Panc1 (cell line): ENCODE measurements around the gene STPG1. TPM values are rescaled to one million over a fixed set of nuclear protein-coding genes. Genes with fewer than 3 reads are reported as not detected.

Experiments
- ATAC-seq: fragments of 200-7000 bp; cut with Tn5 transposase; 2 replicates; pipeline ENCODE4 v1.9.1; 2020; ENCODE audit warnings: mild to moderate bottlenecking, moderate library complexity
- BruUV-seq: library from RNA; stranded (reverse); fragments of 400-500 nt; replicated peaks from 2 replicates; lab custom pipeline; 2021; lab: Mats Ljungman, UMichigan
- CTCF ChIA-PET: fragments of 300-600 bp; sonication (Branson Sonifier 250); formaldehyde crosslinking; loops from one replicate; lab custom pipeline; 2022; ENCODE audit warnings: antibody characterized with exemption; lab: Charles Lee
- POLR2A ChIA-PET: fragments of 300-600 bp; sonication (Branson Sonifier 250); formaldehyde crosslinking; loops from one replicate; lab custom pipeline; 2022; ENCODE audit warnings: antibody characterized with exemption; lab: Charles Lee
- DNase-seq: peaks from one replicate; pipeline ENCODE4 v3.0.0-alpha.2; 2010; ENCODE audit warnings: low read depth, low spot score
- H3K27ac ChIP-seq: 2 replicates; pipeline ENCODE4 v1.5.1; 2011; ENCODE audit warnings: mild to moderate bottlenecking, low read length, inconsistent platforms
- H3K27me3 ChIP-seq: fragments of 200-500 bp; sonication (Bioruptor generic); 2 replicates; pipeline ENCODE4 v1.6.0; 2014; ENCODE audit warnings: low read length, inconsistent platforms; ENCODE audit not compliant: control insufficient read depth, insufficient read depth
- H3K36me3 ChIP-seq: fragments of 200-500 bp; sonication (Bioruptor generic); 2 replicates; pipeline ENCODE4 v1.5.1; 2014; ENCODE audit warnings: inconsistent platforms, mild to moderate bottlenecking, low read length, moderate library complexity; ENCODE audit not compliant: control insufficient read depth, insufficient read depth
- H3K4me1 ChIP-seq: 2 replicates; pipeline ENCODE4 v1.5.1; 2011; ENCODE audit warnings: inconsistent platforms, mild to moderate bottlenecking, low read length, moderate library complexity; ENCODE audit not compliant: control insufficient read depth, insufficient read depth
- H3K4me3 ChIP-seq, 2 experiments: 2 replicates each; pipeline ENCODE4 v1.5.1; 2011 to 2012; ENCODE audit warnings: low read depth in 2 of 2, low read length in 2 of 2, mild to moderate bottlenecking in 2 of 2, inconsistent platforms in 1 of 2, moderate library complexity in 1 of 2
- H3K9me3 ChIP-seq: fragments of 200-500 bp; sonication (Bioruptor generic); 2 replicates; pipeline ENCODE4 v1.5.1; 2014; ENCODE audit warnings: low read depth, mild to moderate bottlenecking, inconsistent platforms, low read length, moderate library complexity; ENCODE audit not compliant: control insufficient read depth, insufficient read depth
- CTCF ChIP-seq: fragments of 450-650 bp; IDR thresholded peaks from 2 replicates; pipeline ENCODE4 v1.5.1; 2017; ENCODE audit warnings: mild to moderate bottlenecking
- POLR2AphosphoS5 ChIP-seq: IDR thresholded peaks from 2 replicates; pipeline ENCODE4 v1.6.1; 2012; ENCODE audit warnings: mild to moderate bottlenecking, low read depth, low read length, moderate library complexity
- REST ChIP-seq, 2 experiments: IDR thresholded peaks; 2 replicates each; pipeline ENCODE4 v1.6.1; 2011 to 2012; ENCODE audit warnings: low read depth in 2 of 2, control low read depth in 1 of 2, low read length in 1 of 2, mild to moderate bottlenecking in 1 of 2, moderate library complexity in 1 of 2; ENCODE audit not compliant: insufficient read depth in 1 of 2
- SIN3A ChIP-seq: IDR thresholded peaks from 2 replicates; pipeline ENCODE4 v1.6.1; 2012; ENCODE audit warnings: low read depth, mild to moderate bottlenecking, low read length, moderate library complexity, borderline replicate concordance; ENCODE audit not compliant: insufficient read depth
- TCF7L2 ChIP-seq: IDR thresholded peaks from 2 replicates; pipeline ENCODE4 v1.6.1; 2011; ENCODE audit warnings: mild to moderate bottlenecking, low read depth, low read length, inconsistent platforms
- in situ Hi-C: cut with HindIII; loops from 2 replicates; pipeline ENCODE4 v1.10.0; 2016; ENCODE audit warnings: low sequenced_read_pairs, low pct_unique_long_range_greater_than_20kb
- intact Hi-C: fragments of 100-400 bp; cut with micrococcal nuclease; formaldehyde crosslinking; loops from one replicate; pipeline ENCODE4 v1.10.0; 2022; ENCODE audit not compliant: unreplicated experiment
- total RNA-seq: library from RNA; stranded (reverse); gene quantifications from one replicate; pipeline ENCODE4 v1.2.1, GENCODE V29; 2021; ENCODE audit not compliant: unreplicated experiment

STPG1 gene
- total RNA-seq, 1 experiment from 2014 or later: 9.9 TPM

GRCh38 chr1:24451746-24452145, 38.2 kb upstream of the STPG1 start:
- no peak overlapping the region for H3K4me3 ChIP-seq
- H3K27me3 ChIP-seq: no peaks in the 10 kb centered on the region
- TF ChIP-seq TCF7L2: no peak
- TF ChIP-seq SIN3A: no peak
- TF ChIP-seq REST (IDR thresholded peaks at IDR 0.05; ENCODE audit: insufficient read depth in 1 of 2, low read depth in 2 of 2, low read length in 1 of 2): no peak
- TF ChIP-seq POLR2AphosphoS5: no peak
- no peak for TF ChIP-seq CTCF
- H3K9me3 ChIP-seq: no peaks in the 10 kb centered on the region
- in situ Hi-C loops: no loop called here
- no peaks in the 10 kb centered on the region for H3K4me1 ChIP-seq
- H3K36me3 ChIP-seq: no peaks in the 10 kb centered on the region; the same call in 1 of the 2 replicates
- ChIA-PET POLR2A (no interaction called here), CTCF (no interaction called here)
- no peak for DNase-seq
- BruUV-seq: no TSS peak
- no peak overlapping the region for H3K27ac ChIP-seq
- intact Hi-C loops: no loop called here
- ATAC-seq: no peak

- no peaks in the 10 kb centered on the region for H3K4me1 ChIP-seq
- TF ChIP-seq SIN3A: no peak
- no peak for TF ChIP-seq REST (IDR thresholded peaks at IDR 0.05; ENCODE audit: insufficient read depth in 1 of 2, low read depth in 2 of 2, low read length in 1 of 2)
- no peak for TF ChIP-seq POLR2AphosphoS5
- TF ChIP-seq TCF7L2: no peak
- TF ChIP-seq CTCF: no peak
- H3K4me3 ChIP-seq: no peak overlapping the region
- intact Hi-C loops: no loop called here
- ATAC-seq (no peak), DNase-seq (no peak)
- H3K27ac ChIP-seq: no peak overlapping the region
- no TSS peak for BruUV-seq
- POLR2A ChIA-PET: no interaction called here
- H3K27me3 ChIP-seq: no peaks in the 10 kb centered on the region
- no peaks in the 10 kb centered on the region; the same call in 1 of the 2 replicates for H3K36me3 ChIP-seq
- CTCF ChIA-PET: no interaction called here
- in situ Hi-C loops: no loop called here
- no peaks in the 10 kb centered on the region for H3K9me3 ChIP-seq
These were observed 37.3 kb upstream of the STPG1 start for GRCh38 chr1:24450857-24451397.
